Right renal pelvis (tissue), 4 donors: ENCODE results near the gene CDC42EP3. TPM values are rescaled to one million over a fixed set of nuclear protein-coding genes. Genes with fewer than 3 reads are reported as not detected.
A peak's percentile ranks its signal among the peaks of the same experiment; 100 is the strongest.

Experiments
- DNase-seq, 4 donors: peaks; one replicate each; pipeline ENCODE4 v3.0.0-alpha.2; 2013; ENCODE audit warnings: low read depth in 4 of 4, low spot score in 3 of 4, missing footprints in 1 of 4
- polyA plus RNA-seq, 4 donors: library from polyadenylated mRNA; unstranded; fragments of 120-200 nt; gene quantifications; one replicate each; pipeline ENCODE4 v1.2.1, GENCODE V29; 2013; ENCODE audit not compliant: insufficient read length in 4 of 4

Gene CDC42EP3
- polyA plus RNA-seq, 4 donors, result 50.7 to 59.8 (median 58.6) TPM

DNA sequence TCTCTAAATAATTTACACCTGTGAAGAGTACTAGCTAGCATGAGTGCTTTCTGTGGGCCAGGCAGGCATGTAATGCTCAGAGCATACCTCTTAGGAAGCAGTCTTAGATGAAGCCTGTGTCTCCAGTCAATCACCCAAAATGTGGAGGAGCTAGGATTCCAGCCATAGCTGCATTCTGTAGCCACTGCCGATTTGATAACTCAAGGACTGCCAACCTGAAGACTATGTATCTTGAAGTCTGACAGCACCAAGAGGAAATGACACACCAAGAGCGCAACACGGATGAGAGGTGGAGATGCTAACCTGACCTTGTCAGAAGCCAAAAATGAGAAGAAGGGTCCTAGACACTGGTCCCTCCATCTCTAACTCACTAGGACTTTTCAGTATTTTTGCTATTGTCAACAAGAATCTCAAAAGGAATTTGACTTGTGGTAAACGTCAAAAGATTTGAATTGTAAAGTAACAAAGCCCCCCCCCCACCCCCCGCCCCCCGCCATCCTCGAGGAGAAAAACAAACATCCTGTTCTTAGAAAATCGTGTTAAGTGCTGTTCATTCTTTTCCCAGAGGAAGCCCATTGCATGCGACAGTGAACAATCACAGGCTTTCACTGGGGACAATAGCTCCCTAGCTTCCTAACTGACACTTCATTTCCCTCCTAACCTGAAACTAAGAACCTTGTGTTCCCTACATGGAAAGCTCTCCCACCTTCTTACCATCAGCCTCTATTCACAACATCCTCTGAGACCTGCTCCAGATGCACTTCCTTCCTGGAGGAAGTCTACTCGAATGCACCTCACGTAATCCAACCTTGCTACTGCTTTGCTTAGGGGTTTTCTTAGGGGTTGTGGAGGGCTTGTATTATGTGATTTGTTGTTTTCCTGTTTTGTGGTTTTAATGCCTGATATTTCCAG is 14.7 kb downstream of the CDC42EP3 start:
- DNase-seq, result no peak

DNA sequence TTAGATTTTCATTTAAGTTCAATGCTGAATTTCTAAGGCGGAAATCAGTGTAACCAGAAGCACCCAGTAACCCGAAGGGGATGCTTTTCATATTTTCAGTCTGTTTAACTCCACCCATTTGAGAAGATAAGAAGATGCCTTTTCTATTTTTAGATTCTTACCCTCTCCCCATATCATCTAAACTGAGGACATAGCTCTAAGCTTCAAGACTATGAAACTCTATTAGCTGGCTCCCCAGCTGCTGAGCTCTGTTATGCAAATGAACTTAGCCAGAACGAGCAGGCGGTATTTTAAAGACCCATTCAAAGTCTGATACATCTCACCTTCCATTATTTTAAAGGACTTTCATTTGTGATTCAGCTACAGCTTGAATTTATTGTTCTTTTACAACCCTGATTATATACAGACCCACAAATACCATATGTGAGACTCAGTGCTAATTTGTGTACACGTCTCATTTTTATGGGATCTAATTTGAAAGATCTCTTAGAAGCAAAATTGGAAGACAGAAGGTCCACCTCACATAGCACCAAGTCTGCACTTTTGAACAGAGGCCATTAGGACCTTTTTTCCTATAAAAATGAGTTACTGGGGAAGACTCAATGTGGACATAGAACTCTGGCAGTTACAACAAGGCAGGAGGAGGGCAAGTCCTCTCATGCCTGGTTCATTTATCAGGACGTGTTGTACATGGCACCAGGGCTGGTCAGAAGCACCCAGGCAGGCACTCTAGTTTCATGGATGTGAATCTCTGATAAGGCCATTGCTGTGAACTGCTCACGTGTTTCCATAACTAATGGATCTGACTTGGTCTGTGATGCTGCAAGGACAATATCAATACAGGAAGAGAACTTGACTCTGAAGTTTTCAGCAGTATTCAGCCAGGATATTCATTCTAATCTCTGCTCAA is 16.3 kb downstream of the CDC42EP3 start:
- DNase-seq, result no peak

DNA sequence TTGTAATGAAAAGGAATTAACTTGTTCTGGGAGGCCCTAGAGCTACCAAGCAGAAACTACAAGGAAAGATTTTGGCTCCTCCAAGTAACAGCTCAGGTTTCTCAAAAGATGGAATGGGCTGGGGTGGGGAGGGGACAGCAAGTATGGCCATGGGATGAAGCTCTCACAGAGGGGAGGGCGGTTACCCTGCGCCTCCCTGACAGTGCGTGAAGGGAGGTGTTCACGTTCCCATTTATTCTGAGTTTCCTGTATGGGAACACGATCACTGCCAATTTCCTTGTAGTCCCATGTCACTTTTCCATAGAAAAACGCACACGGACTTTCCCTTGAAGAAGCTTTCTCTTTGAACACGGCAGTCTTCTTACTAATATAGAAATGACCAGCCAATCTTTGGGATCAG is 17.0 kb downstream of the CDC42EP3 start:
- DNase-seq, result no peak

DNA sequence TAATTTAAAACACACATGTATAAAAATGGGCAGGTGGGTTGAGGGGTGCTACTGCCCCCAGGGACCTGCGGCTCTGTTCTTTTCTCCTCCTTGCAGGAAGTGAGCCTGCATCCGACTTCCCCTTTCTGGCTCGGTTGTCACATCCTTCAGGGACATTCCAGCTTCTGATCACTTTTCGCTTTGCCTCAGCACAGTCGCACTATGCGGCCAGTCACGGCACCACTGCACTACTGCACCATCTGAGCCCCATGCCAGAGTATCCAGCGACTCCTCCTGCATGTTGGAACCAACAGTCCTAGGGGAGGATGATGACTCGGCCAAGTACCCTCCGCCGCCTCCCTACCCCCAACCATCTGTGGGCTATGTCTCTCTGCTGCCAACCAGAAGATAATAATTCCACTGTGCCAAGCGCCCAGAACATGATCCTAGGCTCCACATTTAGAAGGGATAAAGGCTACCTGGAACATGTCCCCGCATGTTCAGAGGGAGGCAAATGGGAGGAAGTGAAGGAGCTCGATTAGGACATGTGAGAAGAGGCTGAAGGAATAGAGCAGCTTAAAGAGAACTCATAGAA is 17.6 kb downstream of the CDC42EP3 start:
- DNase-seq, result no peak

DNA sequence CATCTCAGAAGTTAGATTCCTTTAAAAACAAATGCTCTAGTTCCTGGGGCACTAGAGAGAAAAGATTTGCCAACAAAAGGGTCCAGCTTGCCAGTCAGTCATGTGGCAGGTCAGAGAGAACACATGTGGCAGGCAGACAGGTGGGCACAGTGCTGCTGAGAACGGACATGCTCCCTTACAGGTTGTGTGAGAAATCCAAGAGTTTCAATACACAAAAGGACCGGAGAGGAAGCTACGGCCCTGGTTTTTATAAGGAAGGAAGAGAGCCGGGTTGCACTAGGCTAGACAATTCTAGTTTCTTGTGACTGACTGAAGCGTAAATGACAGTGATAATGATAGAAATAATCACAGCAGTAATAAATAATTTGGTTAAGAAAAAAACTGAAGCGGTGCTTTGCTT is 18.3 kb downstream of the CDC42EP3 start:
- DNase-seq, result no peak

DNA sequence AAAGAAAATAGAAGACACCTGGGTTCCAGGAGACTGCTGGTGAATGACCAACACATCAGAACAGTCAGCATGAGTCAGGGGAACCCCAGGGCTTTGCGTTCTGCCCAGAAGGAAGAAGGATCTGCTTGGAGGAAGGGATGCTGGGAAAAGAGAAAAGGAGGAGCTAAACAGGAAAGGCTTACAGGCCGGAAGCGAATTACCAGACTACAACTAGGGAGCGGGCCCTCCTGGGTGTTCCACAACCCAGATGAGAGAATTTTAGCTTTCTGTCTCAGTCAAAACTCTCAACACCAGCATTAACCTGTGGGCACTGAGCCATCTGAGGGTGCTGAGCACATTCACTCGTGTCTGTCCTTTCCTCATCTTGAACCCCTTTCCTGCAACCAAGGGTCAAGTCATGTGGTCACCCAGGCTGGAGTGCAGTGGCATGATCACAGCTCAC is 19.2 kb downstream of the CDC42EP3 start:
- no peak for DNase-seq

DNA sequence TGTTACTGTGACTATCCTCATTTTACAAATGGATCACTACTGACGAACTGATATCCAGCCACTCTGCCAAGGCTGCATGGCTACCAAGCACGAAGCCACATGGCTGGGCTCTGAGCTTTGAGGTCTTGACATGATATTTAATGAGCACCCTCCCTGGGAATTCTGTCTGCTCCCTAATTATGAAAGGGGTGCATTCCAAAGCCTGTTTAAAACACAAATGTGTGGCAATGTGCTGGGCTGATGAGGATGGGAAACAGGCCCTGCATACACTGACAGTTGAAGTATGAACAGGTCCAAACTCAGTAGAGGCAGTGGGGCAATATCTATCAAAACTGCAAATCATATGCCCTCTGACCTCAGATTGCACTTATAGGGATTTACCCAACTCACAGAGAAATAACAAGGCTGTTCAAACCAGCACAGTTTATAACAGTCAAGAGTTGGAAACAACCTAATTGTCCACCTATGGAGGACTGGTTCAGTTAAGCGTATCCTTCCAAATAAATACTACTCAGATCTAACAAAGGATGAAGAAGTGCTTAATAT is 20.8 kb downstream of the CDC42EP3 start:
- no peak for DNase-seq

DNA sequence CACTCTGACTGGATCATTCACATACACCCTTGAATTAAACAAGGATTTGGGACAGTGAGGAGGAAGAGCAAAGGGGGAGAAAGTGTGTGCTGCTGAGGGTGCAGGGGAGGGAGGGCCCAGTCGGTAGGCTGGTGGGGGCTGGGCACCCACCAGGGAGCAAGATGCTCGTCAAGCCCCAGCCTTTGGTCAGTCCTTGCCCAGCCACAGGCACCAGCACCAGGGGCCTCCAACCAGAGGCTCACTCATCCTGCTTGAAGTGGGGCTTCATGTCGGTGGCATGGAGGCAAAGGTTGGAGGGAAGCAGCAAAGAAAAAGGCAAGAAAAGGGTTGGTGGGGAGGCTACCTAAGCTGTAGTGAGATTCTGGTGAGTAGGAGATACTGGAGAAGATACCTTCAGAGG is 21.9 kb downstream of the CDC42EP3 start:
- DNase-seq, result no peak

DNA sequence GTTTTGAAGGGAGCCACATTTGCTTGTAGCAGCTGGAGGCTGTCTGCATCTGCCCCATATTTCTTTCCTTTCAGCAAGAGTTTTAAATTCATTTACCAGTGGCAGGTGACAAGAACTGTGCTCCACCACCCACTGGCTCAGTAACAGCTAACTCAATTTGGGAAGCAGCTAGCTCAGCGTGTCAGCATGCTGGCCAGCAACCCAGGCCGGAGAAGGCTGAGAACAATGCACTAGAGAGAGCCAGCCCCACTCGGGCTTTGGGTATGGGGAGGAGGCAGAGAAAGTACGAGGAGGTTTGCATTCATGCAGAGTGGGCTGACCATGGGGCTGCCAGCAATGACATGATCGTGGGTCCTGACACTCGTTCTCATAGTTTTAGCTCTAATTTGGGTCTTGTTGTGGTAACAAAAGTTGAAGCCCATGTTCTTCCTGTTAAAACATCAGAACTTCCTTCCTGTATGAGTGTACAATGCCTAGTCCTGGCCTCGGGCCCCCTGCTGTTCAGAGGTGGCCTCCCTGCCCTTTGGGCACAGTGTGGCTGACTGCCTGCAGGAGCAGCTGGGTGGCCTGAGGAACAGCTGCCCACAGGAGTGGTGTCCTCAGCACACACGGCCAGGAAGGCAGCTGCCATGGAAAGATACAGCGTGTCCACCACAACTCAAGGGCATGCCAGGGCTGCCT is 23.0 kb downstream of the CDC42EP3 start:
- no peak for DNase-seq

DNA sequence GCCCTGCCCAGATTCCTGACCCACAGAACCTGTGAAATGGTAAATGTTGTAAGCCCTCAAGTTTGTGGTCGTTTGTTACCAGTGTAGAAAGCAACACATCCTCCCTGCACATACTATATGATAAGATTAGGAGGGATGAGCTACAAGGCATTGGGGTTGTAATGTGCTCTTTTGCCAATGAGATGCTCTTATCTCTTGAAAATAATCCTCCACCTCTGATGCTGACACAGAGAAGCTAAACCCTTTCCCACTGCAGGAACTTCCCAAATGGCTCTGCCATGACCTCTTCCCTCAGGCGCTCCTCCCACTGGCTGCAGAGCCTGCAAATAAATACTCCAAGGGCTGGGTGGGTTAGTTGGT is 23.5 kb downstream of the CDC42EP3 start:
- DNase-seq, result no peak

DNA sequence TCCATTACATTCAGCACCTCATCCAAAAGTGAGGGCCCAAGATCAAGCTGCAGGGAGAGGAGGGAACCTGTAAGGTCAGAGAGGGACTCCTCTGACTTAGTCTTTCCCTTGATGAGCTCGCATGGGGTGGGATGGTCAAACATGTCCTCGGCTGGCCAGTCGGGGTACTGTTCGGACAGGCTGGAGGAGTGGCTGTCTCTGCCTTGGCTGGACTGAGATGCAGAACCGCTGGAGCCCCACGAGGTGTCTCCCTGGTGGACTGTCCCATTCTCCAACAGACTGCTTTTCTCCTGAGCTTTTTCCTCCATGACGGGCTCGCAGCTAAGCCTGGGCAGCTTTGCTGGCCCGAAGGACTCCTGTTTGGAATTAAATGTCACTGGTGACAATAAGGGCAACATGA is 25.6 kb downstream of the CDC42EP3 start:
- DNase-seq, result no peak

DNA sequence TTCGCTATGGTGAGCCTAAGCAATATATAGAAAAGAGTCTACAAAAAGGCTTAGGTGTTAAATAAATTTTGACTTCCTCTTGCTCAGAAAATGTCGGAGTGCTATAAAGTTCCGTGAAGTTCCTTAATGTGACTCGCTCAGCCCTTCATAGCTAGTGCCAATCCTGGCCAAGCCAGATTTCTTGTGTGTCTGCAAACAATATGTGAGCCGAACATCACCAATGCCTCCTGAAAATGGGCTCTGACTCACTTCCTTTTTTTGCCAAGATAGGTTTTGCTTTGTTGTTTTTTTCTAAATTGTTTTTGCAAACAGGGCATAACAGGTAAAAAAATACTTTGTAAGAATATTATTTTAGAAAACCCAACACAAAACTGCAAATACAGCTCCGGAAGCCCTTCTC is 26.1 kb downstream of the CDC42EP3 start:
- DNase-seq, result no peak

DNA sequence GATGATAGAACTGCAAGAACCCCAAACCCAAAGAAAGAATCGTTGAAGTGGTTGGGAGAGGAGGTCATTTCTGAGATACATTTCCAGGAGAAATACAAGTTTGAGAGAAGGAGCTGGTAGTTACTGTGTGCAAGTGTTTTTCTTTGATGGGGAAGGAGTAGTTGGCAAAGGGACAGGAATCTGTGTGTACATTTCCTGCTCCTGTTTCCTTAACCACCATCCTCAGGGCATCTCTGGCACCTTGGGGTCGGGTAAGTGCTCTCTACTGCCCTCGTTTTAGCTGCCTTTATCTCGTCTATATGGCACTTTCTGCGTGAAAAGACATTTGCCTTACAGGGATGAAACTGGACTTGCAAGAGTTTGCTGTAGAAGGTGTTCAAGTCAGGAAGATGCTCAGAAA is 27.3 kb downstream of the CDC42EP3 start:
- no peak for DNase-seq

DNA sequence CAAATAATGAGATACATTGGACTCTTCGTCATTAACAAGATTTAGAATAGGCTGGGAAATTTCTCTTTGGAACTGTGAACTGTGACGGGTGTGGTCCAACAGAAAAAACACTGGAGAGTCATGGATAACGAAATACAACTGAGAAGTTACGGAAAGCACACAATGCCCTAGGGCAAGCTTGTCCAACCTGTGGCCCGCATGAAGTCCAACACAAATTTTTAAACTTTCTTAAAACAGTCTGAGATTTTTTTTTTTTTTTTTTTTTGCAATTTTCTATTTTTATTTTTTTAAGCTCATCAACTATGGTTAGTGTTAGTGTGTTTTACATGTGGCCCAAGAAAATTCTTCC is 27.7 kb downstream of the CDC42EP3 start:
- DNase-seq, result no peak

DNA sequence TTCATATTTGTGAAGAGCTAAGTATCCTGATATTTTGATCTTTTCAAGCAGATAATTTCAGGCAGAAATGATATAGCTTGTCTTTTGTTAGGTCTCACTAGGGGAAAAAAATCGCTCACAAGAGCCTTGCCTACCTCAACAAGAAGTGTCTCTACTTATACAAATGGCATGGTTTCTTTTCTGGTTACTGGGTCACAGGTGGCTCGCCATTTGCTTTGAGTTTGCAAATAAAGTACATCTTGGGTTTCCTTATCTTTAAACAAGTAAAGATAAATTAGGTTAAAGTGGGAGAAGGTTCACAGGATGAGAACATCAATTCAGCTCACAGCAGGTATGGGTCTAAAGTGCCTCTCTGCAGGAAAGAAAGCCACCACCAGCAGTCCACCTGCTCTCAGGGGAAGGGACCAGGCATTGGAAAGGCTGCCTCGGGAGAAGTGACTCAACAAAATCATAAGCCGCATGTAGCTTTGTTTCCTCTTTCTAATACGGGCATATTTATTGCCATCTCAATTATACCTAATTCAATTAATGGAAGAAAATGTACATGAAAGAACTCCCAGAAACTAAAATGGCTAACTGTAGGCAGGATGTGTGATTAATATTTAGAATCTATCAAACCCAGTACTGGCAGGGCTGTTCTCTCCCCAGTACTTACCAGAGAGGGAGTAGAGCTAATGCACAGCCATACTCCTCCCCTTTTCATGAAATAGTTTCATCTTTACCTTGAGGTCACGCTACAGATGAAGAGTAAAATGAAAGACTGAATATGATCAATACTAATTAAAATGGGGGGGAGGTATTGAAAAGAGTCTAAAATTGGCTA is 28.3 kb downstream of the CDC42EP3 start:
- no peak for DNase-seq

DNA sequence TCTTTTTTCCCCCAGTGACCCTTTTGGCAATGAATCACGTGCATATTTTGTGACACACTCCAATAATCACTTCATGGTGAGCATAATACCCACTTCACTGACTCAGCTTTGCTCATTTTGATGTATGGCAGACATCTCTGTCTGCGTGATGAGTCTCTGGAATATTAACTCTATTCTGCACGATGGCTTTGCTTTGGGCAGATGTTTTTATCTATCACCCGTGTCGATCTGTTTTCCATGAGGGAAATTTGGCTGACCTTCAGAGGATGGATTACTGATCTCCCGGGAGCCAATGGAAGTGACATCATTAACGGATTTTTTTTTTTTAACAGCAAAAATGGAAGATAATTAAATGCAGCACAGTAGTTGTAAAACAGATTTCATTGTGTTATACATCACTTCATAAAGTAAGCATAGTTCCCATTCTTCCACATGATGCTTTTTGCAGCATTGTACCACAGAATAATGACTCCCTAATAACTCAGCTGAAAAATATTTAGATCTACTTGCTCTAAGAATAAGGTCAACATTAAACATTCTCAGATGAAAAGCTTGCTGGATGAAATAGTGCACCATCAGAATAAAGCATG is 29.8 kb downstream of the CDC42EP3 start:
- peak in 1 of 4 donors; percentile 27 for DNase-seq

DNA sequence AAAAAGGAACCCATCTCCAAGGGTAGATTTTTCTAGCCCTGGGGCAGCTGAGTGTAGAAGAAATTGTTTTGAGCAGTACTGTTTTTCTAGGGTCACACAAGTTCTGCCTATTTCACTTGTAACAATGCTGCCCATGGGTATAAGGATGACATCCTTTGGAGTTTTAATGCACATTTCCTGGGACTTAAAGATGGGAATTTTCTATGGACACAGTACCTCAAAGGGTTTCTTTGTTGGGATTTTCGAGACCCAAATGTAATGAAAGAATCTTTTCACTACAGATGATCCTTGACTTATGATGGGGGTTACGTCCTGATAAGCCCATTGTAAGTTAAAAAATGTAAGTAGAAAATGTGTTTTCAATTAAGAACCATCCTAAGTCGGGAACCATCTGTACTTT is 31.8 kb downstream of the CDC42EP3 start:
- DNase-seq, result no peak

DNA sequence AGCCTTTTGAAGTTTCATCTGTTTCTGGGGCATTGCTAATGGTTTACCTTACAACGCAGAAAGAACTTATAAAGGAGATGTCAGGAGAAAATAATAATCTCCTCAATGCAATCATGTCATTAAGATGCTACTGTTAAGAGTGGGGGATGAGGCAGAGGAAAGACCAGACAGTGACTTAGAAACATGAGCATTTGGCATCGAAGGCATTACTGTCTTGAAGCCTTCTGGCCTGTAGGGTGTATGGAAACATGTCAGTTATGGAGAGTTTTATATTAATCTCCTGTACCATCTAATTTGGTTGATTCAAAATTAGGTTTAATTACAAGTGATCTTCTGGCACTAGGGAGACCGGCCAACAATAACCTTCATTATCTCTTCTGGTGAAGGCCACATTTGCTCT is 32.5 kb downstream of the CDC42EP3 start:
- no peak for DNase-seq

DNA sequence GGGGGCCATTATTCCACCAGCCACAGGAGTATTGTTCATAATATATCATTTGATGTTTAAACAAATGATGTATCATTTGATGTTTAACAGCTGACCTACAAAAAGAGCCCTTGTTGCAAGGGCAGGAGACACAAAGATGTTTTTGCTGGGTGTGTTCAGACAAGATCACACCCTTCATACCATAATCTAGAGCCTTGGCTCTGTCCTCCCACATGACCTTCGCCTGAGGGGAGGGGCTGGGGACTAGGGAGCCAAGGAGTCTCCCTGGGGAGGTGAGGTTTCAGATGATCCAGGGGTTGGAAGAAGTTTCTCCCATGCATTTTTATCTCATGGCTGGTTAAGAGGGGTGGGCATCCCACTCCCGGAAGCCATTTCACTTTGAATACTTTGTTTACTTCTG is 33.5 kb downstream of the CDC42EP3 start:
- no peak for DNase-seq
